ACC112 (cell line): ENCODE measurements around the gene NR4A1.

Experiments used
- H2AFZ ChIP-seq: fragments of 200-600 bp; sonication (generic); one replicate; pipeline ENCODE4 v1.6.0; 2017; ENCODE audit warnings: antibody characterized with exemption, low read length; ENCODE audit not compliant: unreplicated experiment
- H3K27ac ChIP-seq: fragments of 200-600 bp; sonication (generic); 2 replicates; pipeline ENCODE4 v1.5.1; 2014; ENCODE audit warnings: low read depth, mild to moderate bottlenecking, antibody characterized with exemption, low read length, moderate library complexity
- H3K27me3 ChIP-seq: fragments of 200-600 bp; sonication (generic); 2 replicates; pipeline ENCODE4 v1.6.1; 2014; ENCODE audit warnings: mild to moderate bottlenecking, antibody characterized with exemption, low read length, moderate library complexity, mixed read lengths; ENCODE audit not compliant: insufficient read depth
- H3K36me3 ChIP-seq: fragments of 200-600 bp; sonication (generic); 2 replicates; pipeline ENCODE4 v1.6.1; 2016; ENCODE audit warnings: mild to moderate bottlenecking, antibody characterized with exemption, low read length, moderate library complexity, mixed read lengths; ENCODE audit not compliant: insufficient read depth
- H3K4me1 ChIP-seq: fragments of 200-600 bp; sonication (generic); one replicate; pipeline ENCODE4 v1.6.1; 2016; ENCODE audit warnings: low read length, mixed read lengths; ENCODE audit not compliant: insufficient read depth, unreplicated experiment, control insufficient read depth
- H3K4me3 ChIP-seq: fragments of 200-600 bp; sonication (generic); 2 replicates; pipeline ENCODE4 v1.5.1; 2014; ENCODE audit warnings: mild to moderate bottlenecking, low read depth, low read length
- H3K79me2 ChIP-seq: fragments of 200-600 bp; sonication (generic); one replicate; pipeline ENCODE4 v1.6.0; 2016; ENCODE audit warnings: low read length; ENCODE audit not compliant: control insufficient read depth, unreplicated experiment, insufficient read depth

Gene NR4A1

GRCh38 chr12:52074971-52075724 lies 23.9 kb downstream of the NR4A1 start:
- Histone ChIP-seq H3K79me2 (peaks cover 63% of the 10 kb centered on the region), H3K36me3 (0 out of 2 replicates have a peak, but pooled peaks cover 13% of the 10 kb centered on the region), H3K27ac (peak overlapping the region; percentile 54), H3K4me3 (peak overlapping the region; percentile 16; the same call in 1 of the 2 replicates), H2AFZ (no peak overlapping the region), H3K4me1 (peaks cover 50% of the 10 kb centered on the region), H3K27me3 (no peaks in the 10 kb centered on the region)

GRCh38 chr12:52076811-52077210 lies 25.6 kb downstream of the NR4A1 start:
- H2AFZ ChIP-seq = no peak overlapping the region
- 0 out of 2 replicates have a peak, but pooled peaks cover 13% of the 10 kb centered on the region for H3K36me3 ChIP-seq
- H3K27me3 ChIP-seq = no peaks in the 10 kb centered on the region
- peaks cover 47% of the 10 kb centered on the region for H3K4me1 ChIP-seq
- no peak overlapping the region for H3K4me3 ChIP-seq
- H3K27ac ChIP-seq = no peak overlapping the region
- peaks cover 46% of the 10 kb centered on the region for H3K79me2 ChIP-seq

GRCh38 chr12:52078276-52078675 lies 27.0 kb downstream of the NR4A1 start:
- Histone ChIP-seq H2AFZ (no peak overlapping the region), H3K79me2 (peaks cover 35% of the 10 kb centered on the region), H3K27me3 (no peaks in the 10 kb centered on the region), H3K27ac (no peak overlapping the region), H3K4me3 (no peak overlapping the region), H3K4me1 (peaks cover 41% of the 10 kb centered on the region), H3K36me3 (0 out of 2 replicates have a peak, but pooled peaks cover 13% of the 10 kb centered on the region)

GRCh38 chr12:52079576-52080402 lies 28.5 kb downstream of the NR4A1 start, which contains the start of gene SMIM41:
Gene SMIM41, plus strand, starts transcription at chr12:52079704. Its CDS starts 76 bp downstream, at chr12:52079780.
- Histone ChIP-seq H3K4me3 (no peak within 1 kb of the TSS), H2AFZ (no peak within 1 kb of the TSS)

GRCh38 chr12:52080403-52081251 lies 29.4 kb downstream of the NR4A1 start:
- Histone ChIP-seq H3K79me2 (peaks cover 12% of the 10 kb centered on the region), H3K27ac (no peak overlapping the region), H3K36me3 (0 out of 2 replicates have a peak, but pooled peaks cover 8% of the 10 kb centered on the region), H2AFZ (no peak overlapping the region), H3K4me1 (peaks cover 17% of the 10 kb centered on the region), H3K4me3 (no peak overlapping the region), H3K27me3 (no peaks in the 10 kb centered on the region)

More at GRCh38 chr12:52079576-52080402, 28.5 kb downstream of the NR4A1 start, which contains the start of gene SMIM41:
- peaks cover 26% of the 10 kb centered on the region for H3K4me1 ChIP-seq
- H3K79me2 ChIP-seq = peaks cover 21% of the 10 kb centered on the region
- no peak within 1 kb of the TSS for H3K27ac ChIP-seq
- H3K27me3 ChIP-seq = no peaks in the 10 kb centered on the region
- 0 out of 2 replicates have a peak, but pooled peaks cover 9% of the 10 kb centered on the region for H3K36me3 ChIP-seq

- Histone ChIP-seq H3K4me1 (peaks cover 16% of the 10 kb centered on the region), H2AFZ (no peak overlapping the region), H3K27me3 (no peaks in the 10 kb centered on the region), H3K79me2 (peaks cover 7% of the 10 kb centered on the region), H3K27ac (no peak overlapping the region; the same call in 1 of the 2 replicates), H3K4me3 (no peak overlapping the region), H3K36me3 (0 out of 2 replicates have a peak, but pooled peaks cover 6% of the 10 kb centered on the region)
Observed at GRCh38 chr12:52081263-52081733, 30.1 kb downstream of the NR4A1 start.

- H3K4me1 ChIP-seq = peaks cover 16% of the 10 kb centered on the region
- H2AFZ ChIP-seq = no peak overlapping the region
- H3K4me3 ChIP-seq = no peak overlapping the region; the same call in 1 of the 2 replicates
- H3K79me2 ChIP-seq = no peaks in the 10 kb centered on the region
- no peaks in the 10 kb centered on the region for H3K27me3 ChIP-seq
- no peaks in the 10 kb centered on the region for H3K36me3 ChIP-seq
- H3K27ac ChIP-seq = peak overlapping the region; percentile 12; the same call in 1 of the 2 replicates
Observed at GRCh38 chr12:52082026-52082668, 30.9 kb downstream of the NR4A1 start.

GRCh38 chr12:52082669-52082987 lies 31.4 kb downstream of the NR4A1 start:
- Histone ChIP-seq H3K4me3 (no peak overlapping the region), H3K27me3 (no peaks in the 10 kb centered on the region), H3K27ac (no peak overlapping the region), H2AFZ (no peak overlapping the region), H3K79me2 (no peaks in the 10 kb centered on the region), H3K36me3 (no peaks in the 10 kb centered on the region), H3K4me1 (peaks cover 16% of the 10 kb centered on the region)

GRCh38 chr12:52082988-52083637 lies 31.9 kb downstream of the NR4A1 start:
- Histone ChIP-seq H3K79me2 (no peaks in the 10 kb centered on the region), H3K4me3 (no peak overlapping the region), H3K4me1 (peaks cover 16% of the 10 kb centered on the region), H3K27ac (no peak overlapping the region), H3K36me3 (no peaks in the 10 kb centered on the region), H2AFZ (no peak overlapping the region), H3K27me3 (no peaks in the 10 kb centered on the region)
